SK-N-SH (cell line): ENCODE results near the gene PLEKHA6. TPM values are rescaled to one million over a fixed set of nuclear protein-coding genes. Genes with fewer than 3 reads are reported as not detected.

Experiments used
- CTCF ChIA-PET: fragments of 300-600, 350-600 bp; formaldehyde crosslinking; extraction: SDS; loops from one replicate; lab custom pipeline; 2021; lab: Yijun Ruan, JAX
- POLR2A ChIA-PET: fragments of 350-600 bp; sonication (Branson Sonifier 250); formaldehyde crosslinking; extraction: SDS; loops from one replicate; lab custom pipeline; 2020; ENCODE audit warnings: antibody characterized with exemption, inconsistent platforms; lab: Yijun Ruan, JAX
- DNase-seq: peaks from one replicate; pipeline ENCODE4 v3.0.0; 2012
- H2AFZ ChIP-seq: fragments of 200-600 bp; sonication (generic); 2 replicates; pipeline ENCODE4 v1.8.1; 2016; ENCODE audit warnings: antibody characterized with exemption, mild to moderate bottlenecking, low read depth
- H3F3A ChIP-seq: fragments of 200-600 bp; sonication (generic); replicated peaks from 2 replicates; pipeline ENCODE3; 2016; ENCODE audit warnings: antibody characterized with exemption, mild to moderate bottlenecking; ENCODE audit not compliant: insufficient read depth
- H3K27ac ChIP-seq, 2 experiments: fragments of 200-500 bp in 1 of 2; fragments of 200-600 bp in 1 of 2; sonication (Bioruptor generic) in 1 of 2; sonication (generic), shearing (Covaris generic) in 1 of 2; 2 replicates each; pipeline versions ENCODE4 v1.5.1 to v1.6.1; 2014 to 2016; ENCODE audit warnings: low read depth in 2 of 2, inconsistent platforms in 1 of 2, low read length in 1 of 2, mild to moderate bottlenecking in 1 of 2, mixed read lengths in 1 of 2
- H3K27me3 ChIP-seq: fragments of 200-600 bp; sonication (generic), shearing (Covaris generic); 2 replicates; pipeline ENCODE4 v1.6.1; 2016; ENCODE audit warnings: mixed run types; ENCODE audit not compliant: insufficient read depth
- H3K36me3 ChIP-seq, 2 experiments: fragments of 200-500 bp in 1 of 2; fragments of 200-600 bp in 1 of 2; sonication (Bioruptor generic) in 1 of 2; sonication (generic) in 1 of 2; replicated peaks in 1 of 2; 2 replicates each; pipeline versions ENCODE3 to v1.5.1; 2014 to 2016; ENCODE audit warnings: low read length in 1 of 2, mild to moderate bottlenecking in 1 of 2; ENCODE audit not compliant: insufficient read depth in 2 of 2, control insufficient read depth in 1 of 2
- H3K4me1 ChIP-seq, 2 experiments: fragments of 200-500 bp in 1 of 2; fragments of 200-600 bp in 1 of 2; sonication (Bioruptor generic) in 1 of 2; sonication (generic), shearing (Covaris generic) in 1 of 2; 2 replicates each; pipeline versions ENCODE4 v1.5.1 to v1.6.1; 2014 to 2016; ENCODE audit warnings: low read depth in 1 of 2, low read length in 1 of 2, mixed run types in 1 of 2; ENCODE audit not compliant: insufficient read depth in 2 of 2, control insufficient read depth in 1 of 2
- H3K4me2 ChIP-seq: fragments of 200-600 bp; sonication (generic), shearing (Covaris generic); 2 replicates; pipeline ENCODE4 v1.6.1; 2017; ENCODE audit warnings: mixed run types
- H3K4me3 ChIP-seq, 2 experiments: fragments of 200-500 bp in 1 of 2; fragments of 200-600 bp in 1 of 2; sonication (Bioruptor generic) in 1 of 2; sonication (generic), shearing (Covaris generic) in 1 of 2; 2 replicates each; pipeline versions ENCODE4 v1.5.1 to v1.8.1; 2014 to 2016; ENCODE audit warnings: low read depth in 2 of 2, inconsistent platforms in 1 of 2, low read length in 1 of 2, mild to moderate bottlenecking in 1 of 2, mixed read lengths in 1 of 2, moderate library complexity in 1 of 2
- H3K79me2 ChIP-seq: fragments of 200-600 bp; sonication (generic); 2 replicates; pipeline ENCODE4 v1.8.1; 2017; ENCODE audit warnings: mild to moderate bottlenecking; ENCODE audit not compliant: insufficient read depth
- H3K9ac ChIP-seq: fragments of 200-600 bp; sonication (generic); 2 replicates; pipeline ENCODE4 v1.6.1; 2017; ENCODE audit warnings: mixed run types
- H3K9me2 ChIP-seq: fragments of 200-600 bp; sonication (generic); 2 replicates; pipeline ENCODE4 v1.6.1; 2017; ENCODE audit warnings: mixed run types
- H3K9me3 ChIP-seq: fragments of 200-600 bp; sonication (generic); 2 replicates; pipeline ENCODE4 v1.6.1; 2017; ENCODE audit warnings: mixed run types, mild to moderate bottlenecking, moderate library complexity
- H4K20me1 ChIP-seq: fragments of 200-600 bp; sonication (generic); 2 replicates; pipeline ENCODE4 v1.6.1; 2017; ENCODE audit warnings: mild to moderate bottlenecking, mixed run types; ENCODE audit not compliant: insufficient read depth
- CHD2 ChIP-seq: fragments of 150-350 bp; IDR thresholded peaks from 2 replicates; pipeline ENCODE4 v1.6.1; 2018; ENCODE audit warnings: low read length; ENCODE audit not compliant: partially characterized antibody
- CTCF ChIP-seq: fragments of 200-600 bp; sonication (generic); IDR thresholded peaks from 2 replicates; pipeline ENCODE4 v1.6.1; 2017; ENCODE audit warnings: antibody characterized with exemption, mild to moderate bottlenecking, moderate library complexity
- EP300 ChIP-seq, 2 experiments: IDR thresholded peaks; 2 replicates each; pipeline versions ENCODE4 v1.4.0 to v1.6.1; 2012; ENCODE audit warnings: borderline replicate concordance in 1 of 2, low read depth in 1 of 2, low read length in 1 of 2
- FOXJ3 ChIP-seq: sonication (generic); formaldehyde crosslinking; IDR thresholded peaks from 2 replicates; pipeline ENCODE4 v1.5.1; 2020; ENCODE audit warnings: mild to moderate bottlenecking, missing genetic modification reagents
- GATA2 ChIP-seq: sonication (generic); formaldehyde crosslinking; IDR thresholded peaks from 2 replicates; pipeline ENCODE4 v1.5.0; 2020; ENCODE audit warnings: mild to moderate bottlenecking, missing genetic modification reagents
- JUND ChIP-seq: IDR thresholded peaks from 2 replicates; pipeline ENCODE4 v1.4.0; 2012
- MEF2A ChIP-seq: IDR thresholded peaks from 2 replicates; pipeline ENCODE4 v1.4.0; 2012; ENCODE audit warnings: low read depth, borderline replicate concordance
- MXI1 ChIP-seq: IDR thresholded peaks from 2 replicates; pipeline ENCODE4 v1.6.1; 2012; ENCODE audit warnings: mild to moderate bottlenecking, low read depth, low read length, improper control_type of control experiment
- RAD21 ChIP-seq: IDR thresholded peaks from 2 replicates; pipeline ENCODE4 v1.6.1; 2012; ENCODE audit warnings: mild to moderate bottlenecking, low read length
- RCOR1 ChIP-seq: fragments of 150-350 bp; IDR thresholded peaks from 2 replicates; pipeline ENCODE4 v1.6.1; 2017; ENCODE audit warnings: antibody characterized with exemption, low read length
- RXRA ChIP-seq: IDR thresholded peaks from 2 replicates; pipeline ENCODE4 v1.4.0; 2012; ENCODE audit warnings: low read depth, mild to moderate bottlenecking, borderline replicate concordance
- TAF1 ChIP-seq: IDR thresholded peaks from 2 replicates; pipeline ENCODE4 v1.6.1; 2012; ENCODE audit warnings: low read depth, mild to moderate bottlenecking, low read length, moderate library complexity, borderline replicate concordance
- TCF12 ChIP-seq: IDR thresholded peaks from 2 replicates; pipeline ENCODE4 v1.4.0; 2012
- TEAD4 ChIP-seq: IDR thresholded peaks from 2 replicates; pipeline ENCODE4 v1.4.0; 2012; ENCODE audit warnings: mild to moderate bottlenecking, borderline replicate concordance; ENCODE audit not compliant: insufficient read depth
- USF2 ChIP-seq: fragments of 150-350 bp; IDR thresholded peaks from 2 replicates; pipeline ENCODE4 v1.6.1; 2017; ENCODE audit warnings: antibody characterized with exemption, low read length, low read depth, borderline replicate concordance
- ZBTB33 ChIP-seq: IDR thresholded peaks from 2 replicates; pipeline ENCODE4 v1.4.0; 2012; ENCODE audit warnings: low read depth, borderline replicate concordance
- WGBS: methylation state at CpG from one replicate; pipeline ENCODE4 v1.1.6; 2017; ENCODE audit warnings: low lambda C conversion rate; 5-methylcytosine and 5-hydroxymethylcytosine counted together
- polyA plus RNA-seq, 3 experiments: library from polyadenylated mRNA; depleted of rRNA; stranded (reverse); fragments of >200 nt; gene quantifications; 2 replicates each; pipeline ENCODE4 v1.2.3, GENCODE V29; 2012

Gene PLEKHA6
- polyA plus RNA-seq, 1 of the 3 experiments (the other 2 are of a cell fraction), result 1.2 TPM

DNA sequence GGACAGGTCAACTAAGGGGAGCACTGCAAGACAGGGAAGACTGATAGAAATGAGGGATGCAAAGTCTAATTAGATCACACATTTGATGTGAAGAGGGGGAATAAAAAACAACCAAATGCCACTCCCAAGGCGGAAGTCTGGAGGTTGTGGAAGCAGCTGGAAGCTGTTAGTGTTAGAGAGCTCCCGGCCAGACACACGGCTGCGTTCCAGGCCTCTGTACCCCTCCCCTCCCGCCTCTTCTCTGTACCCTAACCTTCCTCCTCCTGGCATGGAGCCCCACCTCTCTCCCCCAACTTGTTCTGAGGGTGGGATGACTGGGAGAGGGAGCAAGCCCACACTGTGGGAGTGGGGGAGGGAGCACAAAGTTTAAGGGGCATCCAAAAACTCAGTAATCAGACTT is 67.0 kb downstream of the PLEKHA6 start:
- Histone ChIP-seq H3K9me2 (no peaks in the 10 kb centered on the region), H3F3A (peaks cover 2% of the 10 kb centered on the region), H2AFZ (no peak overlapping the region), H3K36me3 (no peaks in the 10 kb centered on the region), H3K27me3 (peaks cover 28% of the 10 kb centered on the region), H3K27ac (peak overlapping the region in 1 of 2 experiments; percentile 92; a peak in 2 of 4 replicates), H4K20me1 (no peaks in the 10 kb centered on the region), H3K4me1 (peaks cover 0 to 70% of the 10 kb centered on the region in 2 experiments; a peak in 2 of 4 replicates), H3K4me3 (no peak overlapping the region), H3K4me2 (no peak overlapping the region), H3K9me3 (no peaks in the 10 kb centered on the region), H3K79me2 (no peaks in the 10 kb centered on the region), H3K9ac (no peak overlapping the region)
- POLR2A ChIA-PET, result interaction anchor here (1.0 to 1.5 kb wide), 2 partner anchors 9 to 10 kb away, joined by 3 to 6 read pairs; no protein-coding TSS in a partner anchor
- TF ChIP-seq TAF1 (no peak), CTCF (no peak), JUND (no peak), EP300 (IDR thresholded peaks at IDR 0.05; ENCODE audit: borderline replicate concordance in 1 of 2, low read depth in 1 of 2, low read length in 1 of 2) (peak in 1 of 2 experiments; percentile 90; a peak in 2 of 4 replicates), MXI1 (0 out of 2 replicates have a peak, but pooled peaks have one; percentile 32), TEAD4 (no peak), ZBTB33 (no peak), MEF2A (no peak), TCF12 (peak; percentile 28; the same call in 1 of the 2 replicates), RCOR1 (peak; percentile 61; the same call in 1 of the 2 replicates)
- WGBS, result 43% methylated on average over 2 of the region's 5 CpGs
- peak; percentile 48 for DNase-seq
- CTCF ChIA-PET, result interaction anchor here (1.0 to 1.6 kb wide), 4 partner anchors 9 to 70 kb away, joined by 3 to 7 read pairs (median 4); partner anchors contain the start of gene PLEKHA6

DNA sequence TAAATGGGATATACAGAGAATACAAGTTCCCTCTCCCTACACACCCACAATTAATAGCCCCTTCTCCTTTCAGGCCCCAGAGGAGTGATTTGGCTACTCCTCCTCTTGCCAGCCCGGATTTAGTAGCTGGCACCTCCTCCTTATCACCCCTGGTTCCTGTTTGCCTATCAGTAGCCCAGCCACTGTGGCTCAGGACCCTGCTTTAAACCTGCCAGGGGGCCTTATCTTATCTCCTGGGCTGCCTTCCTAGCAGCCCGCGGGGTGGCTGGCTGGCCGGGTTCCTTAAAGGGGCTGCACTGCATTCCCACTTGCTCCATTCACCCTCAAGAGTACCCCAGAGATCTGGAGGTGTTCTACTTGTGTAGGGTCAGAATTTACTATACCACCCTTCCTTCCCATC is 70.4 kb downstream of the PLEKHA6 start:
- H3K4me2 ChIP-seq, result no peak overlapping the region
- TF ChIP-seq RCOR1 (peak; percentile 61), RXRA (no peak), CHD2 (peak; percentile 43), FOXJ3 (CRISPR knock-in tag) (peak; percentile 76; the same call in 1 of the 2 replicates), GATA2 (peak; percentile 95), EP300 (IDR thresholded peaks at IDR 0.05; ENCODE audit: borderline replicate concordance in 1 of 2, low read depth in 1 of 2, low read length in 1 of 2) (peak in 1 of 2 experiments; percentile 90; a peak in 2 of 4 replicates), TCF12 (peak; percentile 37; the same call in 1 of the 2 replicates), RAD21 (peak; percentile 31), USF2 (no peak), MXI1 (peak; percentile 79)
- TF ChIP-seq, all 33 proteins: peak for 8

More for the DNA sequence above, 70.4 kb downstream of the PLEKHA6 start:
- Histone ChIP-seq H3K27me3 (peaks cover 25% of the 10 kb centered on the region), H3K79me2 (no peaks in the 10 kb centered on the region), H3K4me1 (peaks cover 0 to 54% of the 10 kb centered on the region in 2 experiments; a peak in 2 of 4 replicates), H2AFZ (no peak overlapping the region), H3K27ac (peak overlapping the region in 1 of 2 experiments; percentile 98; a peak in 2 of 4 replicates), H3K36me3 (no peaks in the 10 kb centered on the region), H3K9ac (no peak overlapping the region), H4K20me1 (no peaks in the 10 kb centered on the region), H3K4me3 (peak overlapping the region in 1 of 2 experiments; percentile 54; a peak in 1 of 4 replicates), H3K9me3 (no peaks in the 10 kb centered on the region), H3K9me2 (no peaks in the 10 kb centered on the region), H3F3A (peaks cover 3% of the 10 kb centered on the region)
- peak; percentile 62 for DNase-seq
- CTCF ChIA-PET, result interaction anchor here (1.0 to 2.8 kb wide), 6 partner anchors 13 to 74 kb away, joined by 3 to 16 read pairs (median 4); partner anchors contain the start of gene PLEKHA6
- POLR2A ChIA-PET, result interaction anchor here (0.6 to 4.2 kb wide), 7 partner anchors 10 to 205 kb away, joined by 3 to 24 read pairs (median 4); partner anchors contain the start of genes PIK3C2B and PLEKHA6
- 16% methylated on average over 4 of the region's 4 CpGs for WGBS
